HFF-Myc (cell line): ENCODE data around the gene TBC1D16.

Experiments
- DNase-seq: peaks from one replicate; pipeline ENCODE4 v3.0.0-alpha.2; 2011; ENCODE audit warnings: low read depth; ENCODE audit errors: extremely low read depth
- H3K4me3 ChIP-seq: replicated peaks from 2 replicates; pipeline ENCODE4 v1.5.1; 2011; ENCODE audit warnings: low read depth, mild to moderate bottlenecking, control low read depth, low read length
- TF ChIP-seq, protein P1 (sequence below): IDR thresholded peaks from 2 replicates; pipeline ENCODE4 v1.5.1; 2012; ENCODE audit warnings: mild to moderate bottlenecking, low read depth, low read length, control low read depth; ENCODE audit errors: missing control alignments

The TBC1D16 gene

DNA sequence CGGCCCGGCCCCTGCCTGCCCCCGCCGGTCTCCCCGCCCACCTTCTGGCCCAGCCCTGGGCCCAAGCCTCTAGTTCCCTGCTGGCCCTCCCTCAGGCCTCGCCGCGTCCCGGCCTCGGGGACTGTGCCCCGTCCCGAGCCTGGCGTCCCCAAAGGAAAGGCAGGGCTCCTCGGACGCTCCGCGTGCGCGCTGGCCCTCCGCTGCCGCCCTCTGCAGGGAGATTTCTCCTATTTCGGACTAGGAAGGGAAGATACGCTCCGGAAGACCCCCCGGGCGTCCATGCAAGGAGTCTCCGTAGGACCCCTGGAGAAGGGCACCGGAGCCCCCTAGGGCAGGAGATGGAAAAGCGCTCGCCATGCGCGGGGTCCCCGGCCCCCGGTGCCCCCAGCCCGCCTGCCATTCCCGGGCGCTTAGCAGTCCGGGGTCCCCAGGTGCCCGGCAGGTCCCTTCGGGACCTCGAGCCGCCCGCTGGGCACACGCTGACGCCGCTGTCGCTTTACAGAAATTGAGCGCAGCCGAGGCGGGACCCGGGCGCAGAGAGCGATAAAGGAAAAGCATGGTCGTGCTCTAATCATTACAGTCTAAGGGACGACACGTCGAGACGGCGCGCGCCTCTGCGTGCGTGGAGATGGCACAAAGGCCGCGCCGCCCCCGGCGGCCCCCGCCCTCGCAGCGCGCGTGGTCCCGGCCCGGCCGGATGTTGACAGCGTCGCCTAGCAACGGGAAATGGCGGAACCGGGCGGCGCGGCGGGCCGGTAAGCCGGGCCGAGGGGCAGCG is 454 bp upstream of the TBC1D16 start, which contains the start of gene CCDC40:
CCDC40 (plus strand) TSS at position 706 of the 778 bp plus-strand sequence; CDS start at position 727, 21 bp downstream.
- peak within 1 kb of the TSS; percentile 83 for H3K4me3 ChIP-seq
- TF ChIP-seq, protein P1, sequence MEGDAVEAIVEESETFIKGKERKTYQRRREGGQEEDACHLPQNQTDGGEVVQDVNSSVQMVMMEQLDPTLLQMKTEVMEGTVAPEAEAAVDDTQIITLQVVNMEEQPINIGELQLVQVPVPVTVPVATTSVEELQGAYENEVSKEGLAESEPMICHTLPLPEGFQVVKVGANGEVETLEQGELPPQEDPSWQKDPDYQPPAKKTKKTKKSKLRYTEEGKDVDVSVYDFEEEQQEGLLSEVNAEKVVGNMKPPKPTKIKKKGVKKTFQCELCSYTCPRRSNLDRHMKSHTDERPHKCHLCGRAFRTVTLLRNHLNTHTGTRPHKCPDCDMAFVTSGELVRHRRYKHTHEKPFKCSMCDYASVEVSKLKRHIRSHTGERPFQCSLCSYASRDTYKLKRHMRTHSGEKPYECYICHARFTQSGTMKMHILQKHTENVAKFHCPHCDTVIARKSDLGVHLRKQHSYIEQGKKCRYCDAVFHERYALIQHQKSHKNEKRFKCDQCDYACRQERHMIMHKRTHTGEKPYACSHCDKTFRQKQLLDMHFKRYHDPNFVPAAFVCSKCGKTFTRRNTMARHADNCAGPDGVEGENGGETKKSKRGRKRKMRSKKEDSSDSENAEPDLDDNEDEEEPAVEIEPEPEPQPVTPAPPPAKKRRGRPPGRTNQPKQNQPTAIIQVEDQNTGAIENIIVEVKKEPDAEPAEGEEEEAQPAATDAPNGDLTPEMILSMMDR, result no peak
- no peak for DNase-seq

DNA sequence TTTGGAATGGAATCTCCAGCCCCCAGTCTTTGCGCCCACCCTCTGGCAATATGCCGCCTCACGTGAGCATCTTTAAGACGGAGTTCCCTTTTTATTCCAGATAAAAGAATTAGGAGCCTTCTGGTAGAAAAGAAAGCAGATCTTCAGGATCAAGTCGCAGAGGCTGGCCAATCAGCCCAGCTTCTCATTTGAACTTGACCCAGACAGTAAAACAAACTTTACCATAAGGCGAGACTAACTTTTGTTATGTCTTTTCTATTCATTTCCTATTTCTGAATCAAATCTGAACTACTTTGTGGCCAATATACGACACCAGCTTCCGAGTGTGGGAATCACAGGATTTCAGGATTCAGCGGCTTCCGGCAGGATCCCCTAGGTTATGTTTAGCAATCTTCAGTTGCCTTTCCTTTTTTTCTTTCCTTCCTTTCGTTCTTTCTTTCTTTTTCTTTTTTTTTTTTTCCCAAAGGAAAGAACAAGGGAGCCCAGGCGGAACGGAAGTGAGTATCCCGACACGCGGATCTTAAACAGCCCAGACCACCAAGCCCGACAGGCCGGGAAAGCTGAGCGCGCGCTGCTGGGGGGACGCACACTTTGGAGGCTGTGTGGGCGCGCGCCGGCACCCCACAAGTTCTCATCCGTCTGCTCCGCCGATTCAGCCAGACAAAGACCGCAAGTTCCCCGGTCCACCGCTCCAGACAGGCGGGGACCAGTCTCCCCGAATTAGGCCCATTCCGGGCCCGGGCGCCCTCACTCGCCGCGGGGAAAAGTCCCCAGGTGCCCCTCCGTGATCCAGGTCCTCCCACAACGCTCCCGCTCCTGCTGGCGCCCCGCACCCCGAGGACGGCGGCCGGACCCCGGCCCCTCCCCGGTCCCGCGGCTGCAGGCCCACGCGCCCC is 633 bp downstream of the TBC1D16 start:
- H3K4me3 ChIP-seq, result peak overlapping the region; percentile 83
- TF ChIP-seq, protein P1, result no peak
- no peak for DNase-seq

DNA sequence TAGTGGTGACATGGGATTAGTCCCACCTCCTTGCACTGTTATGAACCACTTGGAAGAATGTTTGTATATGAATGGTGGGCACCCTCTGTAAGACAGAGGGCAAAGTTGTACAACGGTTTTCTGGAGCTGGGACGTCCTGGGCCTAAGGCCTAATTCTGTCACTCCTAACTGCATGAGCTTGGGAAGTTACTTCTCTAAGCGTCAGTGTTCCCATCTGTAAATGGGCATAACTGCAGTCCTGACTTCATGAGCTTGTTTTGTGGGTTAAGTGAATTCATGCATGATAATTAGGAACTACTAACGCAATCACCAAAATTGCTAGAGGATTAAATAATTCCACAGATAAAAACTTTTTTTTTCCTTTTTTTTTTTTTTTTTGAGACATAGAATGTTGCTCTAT is 1.8 kb downstream of the TBC1D16 start:
- peak overlapping the region; percentile 83; the same call in 1 of the 2 replicates for H3K4me3 ChIP-seq
- TF ChIP-seq, protein P1, result no peak
- no peak for DNase-seq

DNA sequence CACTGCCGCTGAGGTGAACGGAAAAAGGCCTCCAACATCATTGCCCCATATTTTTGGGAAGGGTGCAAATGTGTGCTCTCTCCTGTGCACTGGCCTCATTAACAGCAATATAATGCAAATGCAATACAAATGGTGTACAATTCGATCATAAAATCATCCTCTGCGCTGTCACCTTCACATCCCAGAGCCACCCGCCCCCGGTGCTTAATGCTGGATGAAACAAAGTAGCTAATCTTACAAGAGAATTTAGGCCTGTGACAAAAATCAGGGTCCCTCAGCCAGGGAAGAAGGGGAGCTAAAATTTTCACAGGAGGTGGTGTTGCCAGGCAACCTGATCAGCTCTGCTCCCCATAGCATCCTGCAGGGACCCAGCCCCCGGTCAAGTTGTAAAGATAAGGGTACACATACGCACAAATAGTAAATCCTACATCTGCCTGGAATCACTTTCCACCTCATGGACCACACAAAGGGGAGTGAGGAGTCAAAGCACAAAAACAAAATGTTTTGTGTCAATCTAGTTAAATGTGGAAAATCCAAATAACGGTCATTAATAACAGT is 3.0 kb downstream of the TBC1D16 start:
- TF ChIP-seq, protein P1, result no peak
- no peak for DNase-seq
- H3K4me3 ChIP-seq, result no peak overlapping the region

DNA sequence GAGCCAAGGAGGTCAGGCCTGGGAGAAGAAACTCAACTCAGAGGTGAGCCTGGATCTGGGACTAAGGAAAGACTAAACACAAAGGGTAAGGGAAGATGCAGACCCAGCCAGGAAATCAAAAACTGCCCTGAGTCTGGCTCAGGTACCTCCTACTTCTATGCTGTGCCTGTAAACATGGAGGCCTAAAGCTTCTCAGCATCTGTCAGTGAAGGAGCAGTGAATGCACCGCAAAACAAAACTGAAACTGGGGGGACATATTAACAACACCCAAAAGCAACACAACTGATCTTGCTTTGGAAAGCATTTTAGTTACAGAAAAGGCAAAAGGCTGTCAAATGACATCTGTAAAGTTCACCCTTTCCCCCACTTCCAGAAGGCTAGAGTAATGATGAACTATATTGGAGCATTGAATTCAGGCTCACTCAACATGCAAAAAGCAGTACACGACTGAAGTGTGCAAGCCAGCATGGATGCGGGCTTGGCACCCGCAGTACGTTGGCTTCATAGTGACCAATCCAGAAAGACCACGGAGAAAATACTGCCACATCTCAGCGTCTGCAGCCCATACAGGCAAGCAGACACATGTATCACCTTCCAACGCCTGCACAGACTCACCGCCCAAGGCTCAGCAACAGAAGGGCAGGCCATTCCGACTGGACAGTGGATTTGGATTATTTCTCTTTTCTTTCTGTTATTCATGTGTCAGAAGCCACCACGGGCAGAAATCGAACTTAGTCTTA is 3.8 kb downstream of the TBC1D16 start:
- TF ChIP-seq, protein P1, result no peak
- DNase-seq, result no peak
- H3K4me3 ChIP-seq, result no peak overlapping the region

DNA sequence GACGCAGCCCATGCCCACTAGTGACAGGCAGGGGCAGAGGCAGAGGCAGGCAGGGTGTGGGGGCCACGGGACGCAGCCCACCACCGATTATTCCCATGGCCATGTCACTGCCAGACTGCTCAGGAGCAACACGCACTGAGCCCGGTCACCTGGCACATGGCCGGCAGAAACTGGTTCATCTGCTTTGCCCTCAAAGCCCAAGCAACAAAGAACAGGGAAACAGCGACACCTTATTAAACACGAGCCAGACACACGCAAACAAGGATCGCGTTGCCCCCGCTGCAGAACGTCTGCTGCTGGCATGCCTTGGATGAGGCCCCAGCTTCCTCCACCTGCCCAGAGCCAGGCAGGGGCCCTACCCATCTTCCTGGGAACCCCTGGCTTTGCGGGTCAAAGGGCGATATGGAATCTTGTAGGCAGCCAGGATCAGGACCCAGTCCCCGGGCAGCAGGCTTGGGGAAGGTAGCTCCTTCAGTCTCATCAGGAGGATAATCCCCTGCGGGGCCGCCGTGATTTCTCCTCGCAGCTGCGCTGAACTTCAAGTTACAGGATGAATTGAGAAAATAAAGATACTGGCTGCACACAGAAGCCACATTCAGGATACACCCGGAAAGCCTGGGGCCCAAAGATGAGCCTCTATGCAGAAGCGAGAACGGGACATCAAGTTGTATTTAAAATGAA is 4.8 kb downstream of the TBC1D16 start:
- TF ChIP-seq, protein P1, result no peak
- H3K4me3 ChIP-seq, result no peak overlapping the region
- DNase-seq, result no peak
